ENCODE measurements around the gene ARID1B. TPM values are rescaled to one million over a fixed set of nuclear protein-coding genes. Genes with fewer than 3 reads are reported as not detected.

ARID1B gene
- polyA plus RNA-seq, 4 donors: 7.3 to 43.5 (median 17.0) TPM

GRCh38 chr6:157049133-157049532, 272.0 kb downstream of the ARID1B start:
- 86 to 92% (median 88%) methylated on average over 5 of the region's 5 CpGs for WGBS, 3 donors
- Histone ChIP-seq H3K27ac (ENCODE audit: low read depth in 1 of 3, low read length in 2 of 3) (no peak overlapping the region), H3K36me3 (ENCODE audit: control insufficient read depth in 3 of 3, insufficient read depth in 2 of 3, low read depth in 1 of 3, low read length in 3 of 3) (peaks cover 0 to 13% (median 0%) of the 10 kb centered on the region in 3 donors), H3K4me1 (ENCODE audit: control insufficient read depth in 3 of 3, insufficient read depth in 2 of 3, low read depth in 1 of 3, low read length in 2 of 3) (peaks cover 0 to 2% (median 0%) of the 10 kb centered on the region in 3 donors), H3K27me3 (ENCODE audit: control insufficient read depth in 3 of 3, insufficient read depth in 3 of 3, low read length in 3 of 3) (no peaks in the 10 kb centered on the region), H3K4me3 (ENCODE audit: low read depth in 1 of 3, low read length in 3 of 3) (no peak overlapping the region), H3K9me3 (ENCODE audit: control insufficient read depth in 2 of 2, insufficient read depth in 1 of 2, low read depth in 1 of 2, low read length in 1 of 2) (no peaks in the 10 kb centered on the region)
- FAIRE-seq: no peak
- no peak for DNase-seq

- H3K36me3 ChIP-seq (ENCODE audit: control insufficient read depth in 3 of 3, insufficient read depth in 2 of 3, low read depth in 1 of 3, low read length in 3 of 3): peaks cover 0 to 19% (median 0%) of the 10 kb centered on the region in 3 donors
- no peak for FAIRE-seq
- peaks cover 0 to 2% of the 10 kb centered on the region in 2 donors for H3K9me3 ChIP-seq (ENCODE audit: control insufficient read depth in 2 of 2, insufficient read depth in 1 of 2, low read depth in 1 of 2, low read length in 1 of 2)
- H3K4me3 ChIP-seq (ENCODE audit: low read depth in 1 of 3, low read length in 3 of 3): no peak overlapping the region
- WGBS, 3 donors: 81 to 91% (median 90%) methylated on average over 8 of the region's 8 CpGs
- H3K27ac ChIP-seq (ENCODE audit: low read depth in 1 of 3, low read length in 2 of 3): no peak overlapping the region
- DNase-seq: no peak
- peaks cover 0 to 2% (median 0%) of the 10 kb centered on the region in 3 donors for H3K4me1 ChIP-seq (ENCODE audit: control insufficient read depth in 3 of 3, insufficient read depth in 2 of 3, low read depth in 1 of 3, low read length in 2 of 3)
- no peaks in the 10 kb centered on the region for H3K27me3 ChIP-seq (ENCODE audit: control insufficient read depth in 3 of 3, insufficient read depth in 3 of 3, low read length in 3 of 3)
These were observed 273.5 kb downstream of the ARID1B start for GRCh38 chr6:157050537-157051265.

- peaks cover 0 to 4% (median 1%) of the 10 kb centered on the region in 3 donors for H3K4me1 ChIP-seq (ENCODE audit: control insufficient read depth in 3 of 3, insufficient read depth in 2 of 3, low read depth in 1 of 3, low read length in 2 of 3)
- 75 to 87% (median 82%) methylated on average over 4 of the region's 4 CpGs for WGBS, 3 donors
- peak in 1 of 2 donors; percentile 71 for DNase-seq
- peaks cover 0 to 6% of the 10 kb centered on the region in 2 donors for H3K9me3 ChIP-seq (ENCODE audit: control insufficient read depth in 2 of 2, insufficient read depth in 1 of 2, low read depth in 1 of 2, low read length in 1 of 2)
- FAIRE-seq: no peak
- no peak overlapping the region for H3K4me3 ChIP-seq (ENCODE audit: low read depth in 1 of 3, low read length in 3 of 3)
- no peaks in the 10 kb centered on the region for H3K27me3 ChIP-seq (ENCODE audit: control insufficient read depth in 3 of 3, insufficient read depth in 3 of 3, low read length in 3 of 3)
- peaks cover 0 to 21% (median 0%) of the 10 kb centered on the region in 3 donors for H3K36me3 ChIP-seq (ENCODE audit: control insufficient read depth in 3 of 3, insufficient read depth in 2 of 3, low read depth in 1 of 3, low read length in 3 of 3)
- peak overlapping the region in 1 of 3 donors; percentile 52 for H3K27ac ChIP-seq (ENCODE audit: low read depth in 1 of 3, low read length in 2 of 3)
These were observed 277.4 kb downstream of the ARID1B start for GRCh38 chr6:157054531-157054979.

- Histone ChIP-seq H3K9me3 (ENCODE audit: control insufficient read depth in 2 of 2, insufficient read depth in 1 of 2, low read depth in 1 of 2, low read length in 1 of 2) (peaks cover 0 to 6% of the 10 kb centered on the region in 2 donors), H3K36me3 (ENCODE audit: control insufficient read depth in 3 of 3, insufficient read depth in 2 of 3, low read depth in 1 of 3, low read length in 3 of 3) (peaks cover 0 to 18% (median 0%) of the 10 kb centered on the region in 3 donors), H3K4me3 (ENCODE audit: low read depth in 1 of 3, low read length in 3 of 3) (no peak overlapping the region), H3K27me3 (ENCODE audit: control insufficient read depth in 3 of 3, insufficient read depth in 3 of 3, low read length in 3 of 3) (no peaks in the 10 kb centered on the region), H3K27ac (ENCODE audit: low read depth in 1 of 3, low read length in 2 of 3) (no peak overlapping the region), H3K4me1 (ENCODE audit: control insufficient read depth in 3 of 3, insufficient read depth in 2 of 3, low read depth in 1 of 3, low read length in 2 of 3) (peaks cover 2 to 8% (median 2%) of the 10 kb centered on the region in 3 donors)
- no peak for FAIRE-seq
- DNase-seq: no peak
- 96 to 100% (median 99%) methylated on average over 3 of the region's 3 CpGs for WGBS, 3 donors
These were observed 278.7 kb downstream of the ARID1B start for GRCh38 chr6:157055863-157056262.

GRCh38 chr6:157056275-157056674, 279.1 kb downstream of the ARID1B start:
- DNase-seq: no peak
- H3K27ac ChIP-seq (ENCODE audit: low read depth in 1 of 3, low read length in 2 of 3): no peak overlapping the region
- peaks cover 0 to 18% (median 0%) of the 10 kb centered on the region in 3 donors for H3K36me3 ChIP-seq (ENCODE audit: control insufficient read depth in 3 of 3, insufficient read depth in 2 of 3, low read depth in 1 of 3, low read length in 3 of 3)
- no peak for FAIRE-seq
- peaks cover 2 to 6% (median 2%) of the 10 kb centered on the region in 3 donors for H3K4me1 ChIP-seq (ENCODE audit: control insufficient read depth in 3 of 3, insufficient read depth in 2 of 3, low read depth in 1 of 3, low read length in 2 of 3)
- no peaks in the 10 kb centered on the region for H3K27me3 ChIP-seq (ENCODE audit: control insufficient read depth in 3 of 3, insufficient read depth in 3 of 3, low read length in 3 of 3)
- no peak overlapping the region for H3K4me3 ChIP-seq (ENCODE audit: low read depth in 1 of 3, low read length in 3 of 3)
- WGBS, 3 donors: 51 to 84% (median 70%) methylated on average over 1 of the region's 1 CpG
- H3K9me3 ChIP-seq (ENCODE audit: control insufficient read depth in 2 of 2, insufficient read depth in 1 of 2, low read depth in 1 of 2, low read length in 1 of 2): peaks cover 0 to 6% of the 10 kb centered on the region in 2 donors

GRCh38 chr6:157058574-157058973, 281.4 kb downstream of the ARID1B start:
- no peak overlapping the region for H3K4me3 ChIP-seq (ENCODE audit: low read depth in 1 of 3, low read length in 3 of 3)
- DNase-seq (no peak), FAIRE-seq (no peak)
- H3K27ac ChIP-seq (ENCODE audit: low read depth in 1 of 3, low read length in 2 of 3): no peak overlapping the region
- H3K9me3 ChIP-seq (ENCODE audit: control insufficient read depth in 2 of 2, insufficient read depth in 1 of 2, low read depth in 1 of 2, low read length in 1 of 2): peaks cover 0 to 6% of the 10 kb centered on the region in 2 donors
- H3K4me1 ChIP-seq (ENCODE audit: control insufficient read depth in 3 of 3, insufficient read depth in 2 of 3, low read depth in 1 of 3, low read length in 2 of 3): peaks cover 2 to 7% (median 5%) of the 10 kb centered on the region in 3 donors
- H3K36me3 ChIP-seq (ENCODE audit: control insufficient read depth in 3 of 3, insufficient read depth in 2 of 3, low read depth in 1 of 3, low read length in 3 of 3): peaks cover 0 to 11% (median 0%) of the 10 kb centered on the region in 3 donors
- WGBS, 3 donors: 84 to 92% (median 86%) methylated on average over 9 of the region's 9 CpGs
- H3K27me3 ChIP-seq (ENCODE audit: control insufficient read depth in 3 of 3, insufficient read depth in 3 of 3, low read length in 3 of 3): no peaks in the 10 kb centered on the region

GRCh38 chr6:157059781-157060180, 282.6 kb downstream of the ARID1B start:
- Histone ChIP-seq H3K4me1 (ENCODE audit: control insufficient read depth in 3 of 3, insufficient read depth in 2 of 3, low read depth in 1 of 3, low read length in 2 of 3) (peaks cover 2 to 8% (median 5%) of the 10 kb centered on the region in 3 donors), H3K27ac (ENCODE audit: low read depth in 1 of 3, low read length in 2 of 3) (peak overlapping the region in 1 of 3 donors; percentile 39), H3K27me3 (ENCODE audit: control insufficient read depth in 3 of 3, insufficient read depth in 3 of 3, low read length in 3 of 3) (no peaks in the 10 kb centered on the region), H3K4me3 (ENCODE audit: low read depth in 1 of 3, low read length in 3 of 3) (no peak overlapping the region), H3K9me3 (ENCODE audit: control insufficient read depth in 2 of 2, insufficient read depth in 1 of 2, low read depth in 1 of 2, low read length in 1 of 2) (peaks cover 0 to 6% of the 10 kb centered on the region in 2 donors), H3K36me3 (ENCODE audit: control insufficient read depth in 3 of 3, insufficient read depth in 2 of 3, low read depth in 1 of 3, low read length in 3 of 3) (peaks cover 0 to 16% (median 0%) of the 10 kb centered on the region in 3 donors)
- 11 to 36% (median 26%) methylated on average over 4 of the region's 4 CpGs for WGBS, 3 donors
- DNase-seq (peak in 1 of 2 donors; percentile 61), FAIRE-seq (no peak)

GRCh38 chr6:157060440-157060952, 283.3 kb downstream of the ARID1B start:
- peaks cover 2 to 8% (median 5%) of the 10 kb centered on the region in 3 donors for H3K4me1 ChIP-seq (ENCODE audit: control insufficient read depth in 3 of 3, insufficient read depth in 2 of 3, low read depth in 1 of 3, low read length in 2 of 3)
- no peaks in the 10 kb centered on the region for H3K27me3 ChIP-seq (ENCODE audit: control insufficient read depth in 3 of 3, insufficient read depth in 3 of 3, low read length in 3 of 3)
- peaks cover 0 to 13% (median 0%) of the 10 kb centered on the region in 3 donors for H3K36me3 ChIP-seq (ENCODE audit: control insufficient read depth in 3 of 3, insufficient read depth in 2 of 3, low read depth in 1 of 3, low read length in 3 of 3)
- 24 to 45% (median 36%) methylated on average over 1 of the region's 1 CpG for WGBS, 3 donors
- H3K4me3 ChIP-seq (ENCODE audit: low read depth in 1 of 3, low read length in 3 of 3): no peak overlapping the region
- H3K9me3 ChIP-seq (ENCODE audit: control insufficient read depth in 2 of 2, insufficient read depth in 1 of 2, low read depth in 1 of 2, low read length in 1 of 2): peaks cover 0 to 6% of the 10 kb centered on the region in 2 donors
- FAIRE-seq (no peak), DNase-seq (no peak)
- no peak overlapping the region for H3K27ac ChIP-seq (ENCODE audit: low read depth in 1 of 3, low read length in 2 of 3)

All from small intestine (tissue), 7 donors.